HFF-Myc (cell line): ENCODE measurements around the gene SOX5.

ENCODE experiments used
- DNase-seq: peaks from one replicate; pipeline ENCODE4 v3.0.0-alpha.2; 2011; ENCODE audit warnings: low read depth; ENCODE audit errors: extremely low read depth
- H3K4me3 ChIP-seq: replicated peaks from 2 replicates; pipeline ENCODE4 v1.5.1; 2011; ENCODE audit warnings: low read depth, mild to moderate bottlenecking, control low read depth, low read length
- CTCF ChIP-seq: IDR thresholded peaks from 2 replicates; pipeline ENCODE4 v1.5.1; 2012; ENCODE audit warnings: mild to moderate bottlenecking, low read depth, low read length, control low read depth; ENCODE audit errors: missing control alignments

Gene SOX5

DNA sequence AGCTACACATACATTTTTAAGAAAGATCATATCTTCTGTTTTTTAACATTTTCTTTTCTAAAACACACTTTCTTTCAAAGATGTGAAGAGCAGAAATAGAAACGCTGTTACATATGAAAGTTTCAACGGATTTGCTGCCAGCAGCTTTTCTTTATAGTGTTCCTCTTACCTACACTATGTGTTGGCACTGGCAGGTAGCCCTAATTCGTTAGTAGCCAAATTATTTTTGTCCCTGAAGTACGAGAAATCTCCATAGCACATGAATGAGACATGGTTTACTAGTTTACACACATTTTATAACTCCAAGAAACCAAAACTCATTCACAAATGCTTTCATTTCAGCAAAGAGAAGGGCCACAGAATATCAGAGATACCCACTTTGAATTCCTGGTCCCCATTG lies 6.6 kb downstream of the SOX5 start:
- no peak for DNase-seq
- TF ChIP-seq CTCF, result no peak
- H3K4me3 ChIP-seq, result no peak overlapping the region

- H3K4me3 ChIP-seq, result no peak overlapping the region
- TF ChIP-seq CTCF, result no peak
- no peak for DNase-seq
These were observed 7.7 kb downstream of the SOX5 start for GRCh38 chr12:23941780-23942179.

GRCh38 chr12:23938422-23938821 lies 11.0 kb downstream of the SOX5 start:
- H3K4me3 ChIP-seq, result no peak overlapping the region
- no peak for DNase-seq
- no peak for TF ChIP-seq CTCF

GRCh38 chr12:23931176-23931575 lies 18.3 kb downstream of the SOX5 start:
- no peak for DNase-seq
- no peak overlapping the region for H3K4me3 ChIP-seq
- TF ChIP-seq CTCF, result no peak

GRCh38 chr12:23930599-23930998 lies 18.9 kb downstream of the SOX5 start:
- no peak for TF ChIP-seq CTCF
- H3K4me3 ChIP-seq, result no peak overlapping the region
- no peak for DNase-seq

GRCh38 chr12:23929906-23930305 lies 19.6 kb downstream of the SOX5 start:
- no peak overlapping the region for H3K4me3 ChIP-seq
- no peak for TF ChIP-seq CTCF

GRCh38 chr12:23927907-23928306 lies 21.6 kb downstream of the SOX5 start:
- TF ChIP-seq CTCF, result no peak
- no peak overlapping the region for H3K4me3 ChIP-seq
- DNase-seq, result no peak

More at GRCh38 chr12:23929906-23930305, 19.6 kb downstream of the SOX5 start:
- DNase-seq, result no peak
